ENCODE measurements around the gene OR2A25. TPM values are rescaled to one million over a fixed set of nuclear protein-coding genes. Genes with fewer than 3 reads are reported as not detected.

Gene OR2A25
- total RNA-seq, 1 donor from 2014 or later, result not detected

- Mint-ChIP-seq H3K4me1 (ENCODE audit: low read depth, unreplicated experiment) (peaks cover 2% of the 10 kb centered on the region), H3K27ac (ENCODE audit: unreplicated experiment) (no peak overlapping the region), H3K9me3 (ENCODE audit: unreplicated experiment) (no peaks in the 10 kb centered on the region), H3K27me3 (ENCODE audit: unreplicated experiment) (no peaks in the 10 kb centered on the region), H3K36me3 (ENCODE audit: unreplicated experiment) (no peaks in the 10 kb centered on the region), H3K4me3 (ENCODE audit: unreplicated experiment) (no peak overlapping the region)
- no peak for DNase-seq
- no peak for TF ChIP-seq CTCF (IDR thresholded peaks at IDR 0.05; ENCODE audit: partially characterized antibody, unreplicated experiment)
These were observed 35.6 kb downstream of the OR2A25 start for GRCh38 chr7:144105211-144105610.

GRCh38 chr7:144109283-144109682, 39.7 kb downstream of the OR2A25 start, which contains the start of gene OR2A2:
TSS of gene OR2A2 (plus strand) at chr7:144109583. CDS start at chr7:144109583, 0 bp downstream.
- H3K4me1 Mint-ChIP-seq (ENCODE audit: low read depth, unreplicated experiment), result peaks cover 9% of the 10 kb centered on the region
- H3K27ac Mint-ChIP-seq (ENCODE audit: unreplicated experiment), result no peak within 1 kb of the TSS
- H3K27me3 Mint-ChIP-seq (ENCODE audit: unreplicated experiment), result peaks cover 1% of the 10 kb centered on the region
- no peak for DNase-seq
- no peak within 1 kb of the TSS for H3K4me3 Mint-ChIP-seq (ENCODE audit: unreplicated experiment)
- no peaks in the 10 kb centered on the region for H3K36me3 Mint-ChIP-seq (ENCODE audit: unreplicated experiment)
- H3K9me3 Mint-ChIP-seq (ENCODE audit: unreplicated experiment), result no peaks in the 10 kb centered on the region
- TF ChIP-seq CTCF (IDR thresholded peaks at IDR 0.05; ENCODE audit: partially characterized antibody, unreplicated experiment), result no peak

- no peak for TF ChIP-seq CTCF (IDR thresholded peaks at IDR 0.05; ENCODE audit: partially characterized antibody, unreplicated experiment)
- Mint-ChIP-seq H3K4me1 (ENCODE audit: low read depth, unreplicated experiment) (peaks cover 9% of the 10 kb centered on the region), H3K27ac (ENCODE audit: unreplicated experiment) (no peak overlapping the region), H3K27me3 (ENCODE audit: unreplicated experiment) (peaks cover 1% of the 10 kb centered on the region), H3K4me3 (ENCODE audit: unreplicated experiment) (no peak overlapping the region), H3K36me3 (ENCODE audit: unreplicated experiment) (no peaks in the 10 kb centered on the region), H3K9me3 (ENCODE audit: unreplicated experiment) (no peaks in the 10 kb centered on the region)
- no peak for DNase-seq
These were observed 40.7 kb downstream of the OR2A25 start for GRCh38 chr7:144110272-144110671.

- TF ChIP-seq CTCF (IDR thresholded peaks at IDR 0.05; ENCODE audit: partially characterized antibody, unreplicated experiment), result no peak
- Mint-ChIP-seq H3K4me3 (ENCODE audit: unreplicated experiment) (no peak overlapping the region), H3K36me3 (ENCODE audit: unreplicated experiment) (no peaks in the 10 kb centered on the region), H3K27ac (ENCODE audit: unreplicated experiment) (no peak overlapping the region), H3K27me3 (ENCODE audit: unreplicated experiment) (peaks cover 1% of the 10 kb centered on the region), H3K9me3 (ENCODE audit: unreplicated experiment) (no peaks in the 10 kb centered on the region), H3K4me1 (ENCODE audit: low read depth, unreplicated experiment) (peaks cover 9% of the 10 kb centered on the region)
- DNase-seq, result no peak
These were observed 44.0 kb downstream of the OR2A25 start for GRCh38 chr7:144113651-144114050.

- H3K27ac Mint-ChIP-seq (ENCODE audit: unreplicated experiment), result no peak overlapping the region
- DNase-seq, result no peak
- no peak overlapping the region for H3K4me3 Mint-ChIP-seq (ENCODE audit: unreplicated experiment)
- H3K27me3 Mint-ChIP-seq (ENCODE audit: unreplicated experiment), result no peaks in the 10 kb centered on the region
- H3K36me3 Mint-ChIP-seq (ENCODE audit: unreplicated experiment), result no peaks in the 10 kb centered on the region
- H3K9me3 Mint-ChIP-seq (ENCODE audit: unreplicated experiment), result no peaks in the 10 kb centered on the region
- TF ChIP-seq CTCF (IDR thresholded peaks at IDR 0.05; ENCODE audit: partially characterized antibody, unreplicated experiment), result no peak
- H3K4me1 Mint-ChIP-seq (ENCODE audit: low read depth, unreplicated experiment), result peaks cover 6% of the 10 kb centered on the region
These were observed 48.7 kb downstream of the OR2A25 start for GRCh38 chr7:144118341-144118740.
